Astrocyte of the cerebellum (primary cell): ENCODE results near the gene CNR1.

Experiments
- DNase-seq: peaks from one replicate; pipeline ENCODE4 v3.0.0-alpha.2; 2011; ENCODE audit warnings: low read depth
- H3K4me3 ChIP-seq: 2 replicates; pipeline ENCODE4 v1.5.1; 2011; ENCODE audit warnings: mild to moderate bottlenecking, low read depth, low read length, moderate library complexity
- in situ Hi-C: cut with HindIII; loops from 2 replicates; pipeline ENCODE4 v1.10.0; 2017; ENCODE audit warnings: low sequenced_read_pairs
- TF ChIP-seq, protein P1 (sequence below): IDR thresholded peaks from 2 replicates; pipeline ENCODE4 v1.5.1; 2012; ENCODE audit warnings: low read length, low read depth, moderate library complexity, mild to moderate bottlenecking; ENCODE audit errors: missing control alignments

CNR1 gene

DNA sequence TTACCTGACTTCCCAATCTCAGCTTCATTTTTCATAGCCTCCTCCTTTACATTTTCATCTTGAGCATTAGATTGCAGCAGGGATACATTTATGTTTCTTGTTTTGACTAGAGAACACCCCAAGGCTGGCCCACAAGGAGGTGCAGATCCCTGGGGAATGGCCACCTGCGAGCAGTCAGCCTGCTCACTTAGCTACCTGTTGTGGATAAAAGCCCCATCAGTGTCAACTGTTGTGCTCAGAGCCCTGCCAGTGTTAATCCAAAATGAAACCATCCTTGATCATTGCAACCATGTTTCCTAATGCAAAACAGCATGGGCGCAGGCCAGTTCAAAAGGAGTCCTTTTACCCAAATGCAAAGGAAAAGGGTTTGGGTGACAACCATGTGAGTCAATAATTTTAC is 50.8 kb downstream of the CNR1 start:
- in situ Hi-C loops: no loop called here
- no peak for DNase-seq
- TF ChIP-seq, protein P1, sequence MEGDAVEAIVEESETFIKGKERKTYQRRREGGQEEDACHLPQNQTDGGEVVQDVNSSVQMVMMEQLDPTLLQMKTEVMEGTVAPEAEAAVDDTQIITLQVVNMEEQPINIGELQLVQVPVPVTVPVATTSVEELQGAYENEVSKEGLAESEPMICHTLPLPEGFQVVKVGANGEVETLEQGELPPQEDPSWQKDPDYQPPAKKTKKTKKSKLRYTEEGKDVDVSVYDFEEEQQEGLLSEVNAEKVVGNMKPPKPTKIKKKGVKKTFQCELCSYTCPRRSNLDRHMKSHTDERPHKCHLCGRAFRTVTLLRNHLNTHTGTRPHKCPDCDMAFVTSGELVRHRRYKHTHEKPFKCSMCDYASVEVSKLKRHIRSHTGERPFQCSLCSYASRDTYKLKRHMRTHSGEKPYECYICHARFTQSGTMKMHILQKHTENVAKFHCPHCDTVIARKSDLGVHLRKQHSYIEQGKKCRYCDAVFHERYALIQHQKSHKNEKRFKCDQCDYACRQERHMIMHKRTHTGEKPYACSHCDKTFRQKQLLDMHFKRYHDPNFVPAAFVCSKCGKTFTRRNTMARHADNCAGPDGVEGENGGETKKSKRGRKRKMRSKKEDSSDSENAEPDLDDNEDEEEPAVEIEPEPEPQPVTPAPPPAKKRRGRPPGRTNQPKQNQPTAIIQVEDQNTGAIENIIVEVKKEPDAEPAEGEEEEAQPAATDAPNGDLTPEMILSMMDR: no peak
- H3K4me3 ChIP-seq: no peak overlapping the region

DNA sequence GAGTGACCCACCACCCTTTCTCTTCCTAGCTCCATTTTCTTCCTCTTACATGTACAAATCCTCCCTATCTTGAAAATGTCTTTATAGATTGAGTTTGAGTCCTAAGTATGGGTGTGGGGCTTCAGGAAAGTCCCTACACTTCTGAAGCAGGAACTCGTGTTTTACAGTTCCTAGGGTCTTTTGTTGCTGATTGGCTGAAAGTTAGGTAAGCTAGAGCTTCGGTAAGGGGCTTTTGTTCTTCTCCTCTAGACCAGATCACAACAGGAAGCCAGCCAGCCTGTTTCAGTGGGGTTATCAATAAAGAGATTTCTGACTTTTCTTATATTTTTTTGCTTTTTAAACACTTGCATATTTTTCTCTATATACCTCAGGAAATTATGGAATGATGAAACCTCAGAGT is 51.3 kb downstream of the CNR1 start:
- in situ Hi-C loops: no loop called here
- H3K4me3 ChIP-seq: no peak overlapping the region
- TF ChIP-seq, protein P1: no peak
- DNase-seq: no peak

DNA sequence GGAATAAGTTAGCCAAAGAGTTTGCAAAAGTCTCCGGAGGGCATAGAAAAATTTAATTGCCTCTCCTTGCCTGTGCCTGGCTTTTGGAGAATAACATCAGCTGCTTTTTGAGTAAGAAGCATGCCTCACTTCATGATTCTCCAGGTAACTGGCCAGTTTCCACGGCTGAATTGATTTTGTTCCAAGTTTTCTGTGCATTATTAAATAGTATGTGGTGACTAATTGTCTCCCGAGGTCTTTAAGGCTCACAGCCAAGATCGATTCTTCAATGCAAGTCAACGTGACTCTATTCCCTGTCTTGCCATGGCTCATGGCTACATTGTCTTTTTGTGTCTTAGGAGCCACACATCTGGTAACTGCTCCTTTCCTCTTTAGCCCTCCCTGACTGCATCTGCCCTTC is 54.2 kb downstream of the CNR1 start:
- DNase-seq: no peak
- TF ChIP-seq, protein P1: no peak
- in situ Hi-C loops: no loop called here
- H3K4me3 ChIP-seq: no peak overlapping the region

DNA sequence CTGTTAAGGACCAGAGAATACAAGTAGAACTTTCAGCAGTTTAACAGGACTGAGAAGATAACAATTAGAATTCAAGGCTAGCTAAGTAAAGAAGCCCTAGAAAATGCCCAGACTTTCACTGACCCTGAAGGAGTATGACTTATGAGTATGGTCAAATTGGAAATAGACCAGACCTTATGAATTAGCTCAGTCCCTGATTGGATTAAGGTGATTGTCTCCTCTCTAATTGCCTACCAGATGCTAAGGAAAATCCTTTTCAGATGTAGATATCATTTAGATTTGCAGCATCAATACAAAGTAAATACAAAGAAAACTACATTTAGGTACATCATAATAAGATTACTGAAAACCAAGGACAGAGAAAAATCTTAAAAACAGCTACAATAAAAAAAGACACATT is 58.9 kb downstream of the CNR1 start:
- TF ChIP-seq, protein P1: no peak
- no peak for DNase-seq
- in situ Hi-C loops: no loop called here
- no peak overlapping the region for H3K4me3 ChIP-seq

DNA sequence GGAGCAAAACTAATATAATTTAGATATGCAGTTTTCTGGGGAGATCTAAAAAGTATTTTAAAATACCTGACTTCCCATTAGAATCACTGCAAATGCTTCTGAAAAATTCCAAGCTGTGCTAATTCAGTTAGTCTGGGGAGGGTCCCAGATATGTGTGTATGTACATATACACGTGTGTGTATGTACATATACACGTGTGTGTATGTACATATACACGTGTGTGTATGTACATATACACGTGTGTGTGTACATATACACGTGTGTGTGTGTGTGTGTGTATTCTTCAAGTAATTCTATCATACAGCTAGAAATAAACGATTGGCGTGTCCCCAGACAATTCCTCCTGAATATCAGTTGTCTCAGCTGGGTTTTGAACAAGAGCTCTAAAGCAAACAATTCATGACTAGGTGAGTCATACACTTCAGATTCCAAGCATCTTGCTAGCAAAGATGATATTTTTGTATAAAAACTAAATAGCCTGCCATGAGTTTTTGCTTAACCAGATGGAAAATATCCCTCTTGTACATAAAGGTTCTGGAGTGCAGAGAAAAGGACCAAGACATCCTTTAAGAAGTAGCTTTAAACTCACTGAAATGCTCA is 60.3 kb downstream of the CNR1 start:
- no peak for DNase-seq
- in situ Hi-C loops: no loop called here

More for the DNA sequence above, 60.3 kb downstream of the CNR1 start:
- H3K4me3 ChIP-seq: no peak overlapping the region
- TF ChIP-seq, protein P1: no peak
